ENCODE data around the gene TRIM41.

The TRIM41 gene

GRCh38 chr5:181215997-181216989 lies 6.8 kb upstream of the TRIM41 start:
- no peak for TF ChIP-seq CTCF (IDR thresholded peaks at IDR 0.05; ENCODE audit: low read depth, low read length)
- H3K4me3 ChIP-seq (ENCODE audit: low read depth, low read length) = peak overlapping the region; percentile 76
- no peaks in the 10 kb centered on the region for H3K4me1 ChIP-seq
- DNase-seq = peak; percentile 52
- H3K27me3 ChIP-seq = no peaks in the 10 kb centered on the region
- H3K36me3 ChIP-seq = no peaks in the 10 kb centered on the region
- no peaks in the 10 kb centered on the region for H3K9me3 ChIP-seq

GRCh38 chr5:181217111-181217802 lies 5.8 kb upstream of the TRIM41 start:
- Histone ChIP-seq H3K36me3 (no peaks in the 10 kb centered on the region), H3K27me3 (no peaks in the 10 kb centered on the region), H3K4me1 (no peaks in the 10 kb centered on the region), H3K9me3 (no peaks in the 10 kb centered on the region), H3K4me3 (ENCODE audit: low read depth, low read length) (peak overlapping the region; percentile 76)
- no peak for TF ChIP-seq CTCF (IDR thresholded peaks at IDR 0.05; ENCODE audit: low read depth, low read length)
- peak; percentile 82 for DNase-seq

DNA sequence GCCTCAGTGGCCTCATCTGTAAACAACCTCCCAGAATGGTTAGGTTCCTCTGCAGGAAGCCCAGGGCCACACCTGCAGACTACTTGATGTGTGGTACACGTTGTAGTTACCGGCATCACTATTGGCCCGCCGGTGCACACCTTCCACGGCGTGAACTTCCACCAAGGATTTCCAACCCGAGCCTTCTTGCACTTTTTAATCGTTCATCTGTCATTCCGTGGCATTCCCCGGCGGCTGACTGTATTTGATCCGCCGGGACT lies 5.3 kb upstream of the TRIM41 start:
- no peak for TF ChIP-seq CTCF (IDR thresholded peaks at IDR 0.05; ENCODE audit: low read depth, low read length)
- H3K27me3 ChIP-seq = no peaks in the 10 kb centered on the region
- H3K9me3 ChIP-seq = no peaks in the 10 kb centered on the region
- H3K4me3 ChIP-seq (ENCODE audit: low read depth, low read length) = peak overlapping the region; percentile 76
- no peak for DNase-seq
- H3K36me3 ChIP-seq = no peaks in the 10 kb centered on the region
- no peaks in the 10 kb centered on the region for H3K4me1 ChIP-seq

DNA sequence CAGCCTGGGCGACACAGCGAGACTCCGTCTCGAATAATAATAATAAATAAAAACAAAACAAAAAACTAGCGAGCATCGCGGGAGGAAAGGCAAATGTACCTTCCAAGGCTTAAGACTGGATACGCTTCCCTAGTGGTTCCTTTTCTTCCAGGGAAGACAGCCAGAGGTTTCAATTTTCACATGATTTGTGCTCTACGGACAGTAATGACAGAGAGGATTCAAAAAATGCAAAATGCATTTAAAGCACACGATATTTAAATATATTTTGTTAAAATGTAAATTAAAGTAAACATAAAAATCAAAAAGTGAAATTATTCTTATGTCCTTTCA lies 4.3 kb upstream of the TRIM41 start:
- Histone ChIP-seq H3K4me1 (no peaks in the 10 kb centered on the region), H3K27me3 (no peaks in the 10 kb centered on the region), H3K4me3 (ENCODE audit: low read depth, low read length) (peak overlapping the region; percentile 51), H3K9me3 (no peaks in the 10 kb centered on the region), H3K36me3 (no peaks in the 10 kb centered on the region)
- no peak for DNase-seq
- TF ChIP-seq CTCF (IDR thresholded peaks at IDR 0.05; ENCODE audit: low read depth, low read length) = no peak

DNA sequence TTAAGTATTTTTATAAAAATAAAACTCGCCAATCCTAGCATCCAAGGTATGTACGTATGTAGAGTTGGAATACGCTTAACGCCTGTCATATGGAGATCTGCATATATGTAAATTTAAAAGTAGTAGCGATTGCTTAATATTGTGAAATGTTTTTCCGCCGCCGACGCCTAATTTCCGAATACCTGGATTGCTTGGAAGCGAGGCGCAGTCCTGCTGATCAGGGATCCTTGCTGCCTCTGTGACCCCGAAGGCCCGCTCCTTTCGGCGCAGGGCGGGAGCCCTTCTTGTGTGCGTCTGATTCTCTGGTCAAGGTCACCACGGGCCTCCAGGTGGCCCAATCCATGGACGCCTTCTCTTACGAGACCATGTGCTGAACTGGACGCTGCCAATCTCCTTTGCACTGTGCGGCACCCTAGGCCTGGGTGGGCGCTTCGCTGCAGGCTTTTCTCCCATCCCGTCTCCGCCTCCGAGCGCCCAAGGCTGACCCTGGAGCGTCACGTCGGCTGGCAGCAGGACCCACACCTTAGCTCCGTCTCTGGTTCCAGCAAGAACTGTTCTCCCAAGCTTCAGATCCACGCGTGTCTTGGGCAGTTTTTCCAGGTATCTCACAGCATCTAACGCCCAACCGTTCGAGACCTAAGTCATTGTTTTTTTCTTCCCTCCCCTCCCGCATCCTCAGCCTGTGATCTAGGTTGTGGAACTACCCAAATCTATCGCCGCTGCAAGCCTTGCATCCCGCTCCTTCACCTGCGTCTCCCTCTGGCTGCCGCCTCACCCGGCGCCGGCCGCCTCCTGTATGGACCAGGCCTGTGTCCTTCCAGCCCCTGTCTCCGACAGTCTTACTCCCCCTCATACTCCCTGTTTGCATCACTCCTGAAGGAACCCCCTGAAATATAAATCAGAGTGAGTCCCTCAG lies 3.6 kb upstream of the TRIM41 start:
- Histone ChIP-seq H3K9me3 (no peaks in the 10 kb centered on the region), H3K4me1 (no peaks in the 10 kb centered on the region), H3K36me3 (no peaks in the 10 kb centered on the region), H3K4me3 (ENCODE audit: low read depth, low read length) (no peak overlapping the region), H3K27me3 (no peaks in the 10 kb centered on the region)
- no peak for DNase-seq
- TF ChIP-seq CTCF (IDR thresholded peaks at IDR 0.05; ENCODE audit: low read depth, low read length) = no peak
